NOMO-1 (cell line): ENCODE results near the gene GNAZ.

ENCODE experiments used
- DNase-seq, 2 experiments: peaks; one replicate each; lab custom pipeline; 2025; ENCODE audit not compliant: unreplicated experiment in 2 of 2; lab: John Stamatoyannopoulos, UW

Gene GNAZ

GRCh38 chr22:23063539-23064380 lies 6.6 kb upstream of the GNAZ start:
- DNase-seq, result no peak

DNA sequence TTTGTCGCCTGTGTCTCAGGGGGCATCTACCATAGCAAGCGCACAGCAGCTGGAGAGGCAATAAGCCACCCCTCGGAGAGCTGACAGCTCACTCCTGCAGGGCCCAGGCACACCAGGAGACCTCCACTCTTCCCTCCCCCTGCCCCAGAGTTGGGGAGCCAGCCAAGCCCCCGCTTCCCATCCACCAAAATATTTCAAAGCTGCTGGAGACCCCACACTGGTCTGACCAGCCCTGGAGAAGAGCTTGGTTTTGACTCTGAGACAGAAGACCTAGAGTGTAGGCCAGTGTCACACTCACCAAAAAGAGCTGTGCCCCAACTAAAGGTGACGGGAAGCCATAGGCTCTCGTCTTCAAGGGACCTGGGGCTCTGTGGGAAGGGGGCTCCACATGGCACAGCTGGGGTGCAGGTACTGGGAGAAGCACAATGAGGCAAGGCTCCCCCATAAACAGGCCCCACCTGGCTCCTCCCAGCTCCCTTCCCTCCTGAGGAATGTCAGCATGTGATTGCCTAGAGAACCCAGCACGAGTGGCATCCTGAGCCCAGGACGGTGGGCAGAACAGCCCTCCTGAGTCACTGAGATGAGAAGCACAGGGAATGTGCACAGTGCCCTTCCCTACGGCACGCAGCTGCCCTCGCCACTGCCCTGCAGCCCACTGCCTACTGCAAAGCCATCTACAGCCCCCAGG lies 5.8 kb upstream of the GNAZ start:
- DNase-seq, result no peak

DNA sequence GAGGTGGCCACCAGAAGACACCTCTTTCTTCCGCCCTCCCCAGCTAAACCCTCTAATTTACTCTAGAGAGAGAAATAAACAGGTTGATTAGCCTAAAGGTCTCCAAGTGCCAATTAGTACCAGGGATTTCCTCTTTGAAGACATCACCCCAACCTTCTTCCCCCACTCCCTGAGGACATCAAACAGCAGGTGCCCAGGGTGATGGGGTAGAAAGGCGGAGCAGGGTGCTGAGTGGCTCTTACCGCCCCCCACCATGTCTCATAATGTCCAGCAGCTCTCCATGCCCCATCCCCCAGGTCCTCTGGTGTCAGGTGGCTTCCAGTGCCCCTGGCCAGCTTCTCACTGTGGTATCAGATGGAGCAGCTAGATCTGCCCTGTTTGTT lies 5.3 kb upstream of the GNAZ start:
- DNase-seq, result no peak

DNA sequence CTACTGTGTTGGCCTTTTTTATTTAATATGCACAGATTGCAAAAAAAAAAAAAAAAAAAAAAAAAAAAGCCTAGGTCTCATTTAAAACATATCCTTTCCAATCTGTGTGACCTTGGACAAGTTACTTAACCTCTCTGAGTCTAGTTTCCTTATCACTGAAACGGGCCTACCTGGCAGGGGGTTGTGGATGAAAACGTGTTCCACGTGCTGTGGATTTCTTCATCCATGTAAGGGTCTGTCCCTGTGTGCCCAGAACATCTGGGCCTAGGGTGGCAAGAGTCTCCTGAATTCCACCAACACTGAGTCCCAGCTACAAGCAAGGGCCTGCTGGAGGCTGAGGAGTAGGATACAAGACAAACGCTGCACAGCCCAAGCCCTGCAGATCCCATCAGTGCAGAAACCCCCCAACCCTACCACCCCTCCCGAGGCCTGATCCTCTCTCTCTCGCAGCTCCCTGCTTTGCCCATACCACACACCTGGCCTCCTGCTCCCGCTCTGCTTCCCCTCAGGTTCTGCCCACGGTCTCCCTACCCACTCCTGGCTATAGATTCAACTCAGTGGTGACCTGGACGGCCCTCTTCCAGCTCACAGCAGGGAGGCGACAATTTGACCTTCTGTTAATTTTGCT lies 4.7 kb upstream of the GNAZ start:
- DNase-seq, result no peak

DNA sequence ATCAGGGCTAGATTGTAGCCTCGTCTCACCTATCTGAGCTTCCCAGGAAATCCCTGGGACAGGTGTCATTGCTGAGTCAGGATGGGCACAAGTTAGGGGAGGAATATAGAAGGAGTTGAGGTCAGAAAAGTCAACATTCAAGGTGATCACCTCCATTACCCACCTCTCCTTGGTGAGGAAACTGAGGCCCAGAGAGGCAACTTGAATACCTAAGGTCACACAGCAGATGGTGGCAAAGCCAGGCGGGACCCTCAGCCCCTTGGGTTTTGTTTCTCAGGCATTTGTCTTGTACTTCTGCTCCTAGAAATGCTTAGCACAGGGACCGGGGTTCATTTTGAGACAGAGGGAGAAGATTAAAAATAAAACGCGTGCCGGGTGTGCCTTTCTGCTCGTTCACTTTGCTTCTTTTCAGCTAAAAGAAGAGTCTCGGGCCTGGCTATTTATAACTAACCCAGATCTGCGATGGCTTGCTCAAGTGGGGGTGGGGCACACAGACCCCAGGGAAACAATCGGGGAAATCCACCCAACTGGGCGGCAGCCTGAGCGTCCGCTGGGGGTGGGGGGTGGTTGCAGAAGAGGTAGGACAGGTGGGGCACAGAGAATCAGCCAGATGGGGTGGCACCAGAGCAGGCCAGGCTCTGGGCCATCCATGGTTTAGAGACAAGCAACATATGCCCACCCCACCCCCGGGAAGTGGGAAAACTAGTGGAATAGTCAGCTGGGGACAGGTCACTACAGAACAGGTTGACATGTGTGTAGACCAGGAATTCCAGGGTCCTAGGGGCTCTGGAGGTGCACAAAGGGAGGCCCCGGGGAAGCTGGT lies 3.9 kb upstream of the GNAZ start:
- DNase-seq, result no peak

GRCh38 chr22:23067023-23067650 lies 3.2 kb upstream of the GNAZ start:
- DNase-seq, result no peak

GRCh38 chr22:23067691-23068090 lies 2.6 kb upstream of the GNAZ start:
- no peak for DNase-seq

GRCh38 chr22:23068096-23068831 lies 2.1 kb upstream of the GNAZ start:
- no peak for DNase-seq

DNA sequence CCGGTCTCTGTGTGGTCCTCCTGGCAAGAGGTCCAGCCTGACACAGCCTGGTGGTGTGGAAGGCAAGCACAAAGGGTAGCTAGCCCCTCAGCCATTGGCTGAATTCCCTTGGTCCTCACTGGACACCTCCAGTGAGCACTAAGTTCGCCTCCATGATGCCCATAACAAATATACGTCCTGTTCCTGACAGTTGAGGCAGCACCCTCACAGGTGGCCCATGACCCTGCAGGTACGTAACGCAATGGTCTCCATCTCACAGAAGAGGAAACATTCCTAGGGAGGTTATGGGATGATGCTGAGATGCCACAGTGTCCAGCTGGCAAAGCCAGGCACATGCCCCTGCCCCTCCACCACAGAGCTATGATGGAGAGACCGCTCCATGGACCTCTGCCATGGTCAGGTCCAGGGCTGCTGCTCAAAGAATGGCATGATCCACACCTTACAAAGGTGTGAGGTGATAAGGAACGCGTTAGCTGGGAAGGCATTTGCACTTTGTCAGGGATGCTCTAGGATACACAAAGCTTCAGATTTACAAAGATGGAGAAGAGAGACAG lies 1.4 kb upstream of the GNAZ start:
- DNase-seq, result no peak

- peak; percentile 82 to 94 for DNase-seq
Measured at GRCh38 chr22:23069502-23070357, 589 bp upstream of the GNAZ start.

DNA sequence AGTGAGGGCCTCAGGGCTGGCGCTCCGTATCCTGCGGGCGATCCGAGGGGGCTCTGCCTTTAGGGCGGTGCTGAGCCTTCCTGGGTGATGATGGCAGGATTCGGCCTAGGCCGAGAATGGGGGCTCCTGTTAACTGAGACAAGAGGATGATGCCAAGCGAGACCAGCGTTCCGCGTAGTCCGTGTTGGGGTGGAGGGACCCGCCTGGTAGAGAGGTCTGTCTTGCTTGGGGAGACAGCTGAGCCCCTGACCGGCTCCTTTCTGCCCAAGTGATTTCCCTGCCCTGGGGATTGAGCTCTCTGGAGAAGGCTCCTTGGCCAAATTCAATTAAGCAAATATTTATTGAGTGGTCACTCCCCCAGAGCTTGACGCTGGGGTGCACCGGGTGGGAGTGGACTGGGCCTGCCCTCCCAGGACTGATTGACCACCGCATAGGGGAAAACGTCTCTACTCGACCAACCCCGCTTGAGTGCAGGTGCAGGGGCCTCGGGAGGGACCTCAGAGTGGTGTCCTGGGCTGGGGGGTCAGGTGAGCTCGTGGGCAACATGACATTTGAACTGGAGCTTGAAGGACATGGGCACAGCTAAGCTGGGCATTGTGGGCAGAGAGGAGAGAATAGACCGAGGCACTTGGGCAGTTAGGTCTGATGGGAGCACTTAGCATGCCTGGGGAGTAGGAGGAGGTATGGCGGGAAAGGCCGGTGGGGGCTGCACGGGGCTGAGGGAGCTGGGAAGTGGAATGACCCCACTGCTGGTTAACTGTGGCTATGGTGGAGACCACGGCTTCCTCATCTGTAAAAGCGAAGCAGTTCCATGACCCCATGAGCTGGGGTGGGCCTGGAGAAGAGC lies 1.1 kb downstream of the GNAZ start:
- DNase-seq, result no peak

GRCh38 chr22:23072077-23072910 lies 2.0 kb downstream of the GNAZ start:
- DNase-seq, result no peak

DNA sequence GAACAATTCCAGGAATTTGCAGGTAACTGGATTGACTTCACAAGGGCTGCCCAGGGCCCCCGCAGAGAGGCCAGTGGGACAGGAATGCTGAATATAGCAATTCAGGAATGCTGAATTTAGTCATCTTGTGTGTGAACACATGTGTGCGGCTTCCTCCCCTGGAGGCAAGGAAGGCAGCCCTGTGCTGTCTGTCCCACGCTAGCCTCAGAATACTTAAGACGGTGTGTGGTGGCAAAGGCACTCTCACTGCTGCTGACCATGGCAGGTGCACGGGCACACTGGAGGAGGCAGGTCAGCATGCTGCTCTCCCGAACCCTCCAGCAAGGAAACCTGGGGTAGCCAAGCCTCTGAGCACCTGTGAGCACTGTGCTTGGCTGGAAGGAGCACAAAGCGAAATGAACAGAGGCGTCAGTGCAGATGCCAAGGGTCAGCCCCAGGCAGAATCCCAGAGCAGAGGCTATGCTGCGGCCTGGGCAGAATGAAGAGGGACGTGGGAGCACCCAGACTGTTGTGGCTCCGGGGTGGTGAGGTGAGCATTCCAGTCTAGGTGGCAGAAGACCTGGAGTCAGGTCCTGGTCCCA lies 2.7 kb downstream of the GNAZ start:
- no peak for DNase-seq

GRCh38 chr22:23073526-23074229 lies 3.4 kb downstream of the GNAZ start:
- DNase-seq, result no peak

- DNase-seq, result no peak
Measured at GRCh38 chr22:23074451-23074850, 4.1 kb downstream of the GNAZ start.

GRCh38 chr22:23075050-23075449 lies 4.7 kb downstream of the GNAZ start:
- no peak for DNase-seq
